ENCODE measurements around the gene LUC7L2. TPM values are rescaled to one million over a fixed set of nuclear protein-coding genes. Genes with fewer than 3 reads are reported as not detected.

LUC7L2 gene
- total RNA-seq, 1 experiment from 2014 or later = 94.4 TPM

GRCh38 chr7:139366400-139366799 is 6.7 kb downstream of the LUC7L2 start:
- no peaks in the 10 kb centered on the region for H3K9me3 Mint-ChIP-seq
- DNase-seq (ENCODE audit: low spot score) (no peak), ATAC-seq (no peak)
- no peaks in the 10 kb centered on the region for H3K27me3 Mint-ChIP-seq (ENCODE audit: low read depth)
- H3K4me1 Mint-ChIP-seq = peaks cover 57% of the 10 kb centered on the region
- no peak overlapping the region for H3K4me3 Mint-ChIP-seq
- POLR2A ChIA-PET = no interaction called here
- H3K27ac Mint-ChIP-seq = no peak overlapping the region; the same call in 1 of the 2 replicates
- CTCF ChIA-PET = interaction anchor here (1.8 kb wide), 1 partner anchor 45 kb away, joined by 4 read pairs; no protein-coding TSS in a partner anchor
- TF ChIP-seq NFE2L1 (CRISPR knock-in tag; IDR thresholded peaks at IDR 0.05) (no peak), RORB (CRISPR knock-in tag; IDR thresholded peaks at IDR 0.05) (no peak), ATF3 (CRISPR knock-in tag; conservative IDR thresholded peaks at IDR 0.05) (no peak), NR1H2 (CRISPR knock-in tag; IDR thresholded peaks at IDR 0.05) (no peak)
- peaks cover 10% of the 10 kb centered on the region for H3K36me3 Mint-ChIP-seq

- Mint-ChIP-seq H3K4me3 (no peak overlapping the region), H3K27me3 (ENCODE audit: low read depth) (no peaks in the 10 kb centered on the region), H3K36me3 (peaks cover 10% of the 10 kb centered on the region), H3K9me3 (no peaks in the 10 kb centered on the region), H3K27ac (peak overlapping the region; percentile 57; the same call in 1 of the 2 replicates), H3K4me1 (peaks cover 56% of the 10 kb centered on the region)
- TF ChIP-seq PRRX2 (CRISPR knock-in tag; IDR thresholded peaks at IDR 0.05) (no peak), ZNF121 (CRISPR knock-in tag; IDR thresholded peaks at IDR 0.05) (no peak), GTF2I (CRISPR knock-in tag; conservative IDR thresholded peaks at IDR 0.05) (no peak), USF2 (CRISPR knock-in tag; IDR thresholded peaks at IDR 0.05) (no peak), CBFB (CRISPR knock-in tag; IDR thresholded peaks at IDR 0.05; ENCODE audit: low read depth) (no peak), HMGXB4 (CRISPR knock-in tag; IDR thresholded peaks at IDR 0.05) (no peak), ZNF263 (CRISPR knock-in tag; IDR thresholded peaks at IDR 0.05; ENCODE audit: low read depth) (no peak), E2F4 (CRISPR knock-in tag; IDR thresholded peaks at IDR 0.05; ENCODE audit: borderline replicate concordance, low read depth) (no peak), ATF1 (CRISPR knock-in tag; IDR thresholded peaks at IDR 0.05) (no peak), ATF6 (CRISPR knock-in tag; IDR thresholded peaks at IDR 0.05) (no peak), CDX4 (CRISPR knock-in tag; IDR thresholded peaks at IDR 0.05; ENCODE audit: borderline replicate concordance) (no peak), FOXK1 (CRISPR knock-in tag; IDR thresholded peaks at IDR 0.05) (no peak), ZNF512 (CRISPR knock-in tag; IDR thresholded peaks at IDR 0.05; ENCODE audit: borderline replicate concordance) (no peak), NFYB (CRISPR knock-in tag; conservative IDR thresholded peaks at IDR 0.05; ENCODE audit: low read depth) (no peak), ELF4 (CRISPR knock-in tag; IDR thresholded peaks at IDR 0.05; ENCODE audit: low read depth) (no peak), MXD4 (CRISPR knock-in tag; IDR thresholded peaks at IDR 0.05; ENCODE audit: borderline replicate concordance) (no peak), E2F5 (CRISPR knock-in tag; IDR thresholded peaks at IDR 0.05) (no peak), ZNF423 (CRISPR knock-in tag; IDR thresholded peaks at IDR 0.05) (no peak), NR1H2 (CRISPR knock-in tag; IDR thresholded peaks at IDR 0.05) (no peak), FOXJ3 (CRISPR knock-in tag; IDR thresholded peaks at IDR 0.05; ENCODE audit: borderline replicate concordance) (no peak)
- ChIA-PET CTCF (interaction anchor here (1.8 kb wide), 1 partner anchor 47 kb away, joined by 4 read pairs; no protein-coding TSS in a partner anchor), POLR2A (no interaction called here)
- no peak for ATAC-seq
- DNase-seq (ENCODE audit: low spot score) = no peak
Measured at GRCh38 chr7:139367438-139368155, 7.9 kb downstream of the LUC7L2 start.
